K562 (cell line): ENCODE results near the gene NF1. TPM values are rescaled to one million over a fixed set of nuclear protein-coding genes. Genes with fewer than 3 reads are reported as not detected.

Source experiments
- ATF1 ChIP-seq, 2 experiments: fragments of 450-650 bp in 1 of 2; IDR thresholded peaks; 2 replicates each; pipeline ENCODE4 v1.6.1; 2016; ENCODE audit warnings: missing compliant biosample characterization in 1 of 2, missing genetic modification characterization in 1 of 2
- CBFB ChIP-seq: sonication (generic); formaldehyde crosslinking; IDR thresholded peaks from 2 replicates; pipeline ENCODE4 v1.4.0; 2020; ENCODE audit warnings: mild to moderate bottlenecking, missing genetic modification reagents
- DDX20 ChIP-seq: fragments of 450-650 bp; IDR thresholded peaks from 2 replicates; pipeline ENCODE4 v1.6.1; 2016; ENCODE audit warnings: missing genetic modification characterization, low read depth, mild to moderate bottlenecking, missing compliant biosample characterization, moderate library complexity
- FOXJ2 ChIP-seq: fragments of 200-800 bp; sonication (Bioruptor generic); IDR thresholded peaks from 2 replicates; pipeline ENCODE4 v1.6.1; 2016; ENCODE audit warnings: missing genetic modification characterization, missing compliant biosample characterization
- HNRNPK ChIP-seq: fragments of 200-400 bp; formaldehyde crosslinking; IDR thresholded peaks from one replicate; pipeline ENCODE4 v1.6.1; 2018; ENCODE audit warnings: mild to moderate bottlenecking, low read depth, low read length; ENCODE audit not compliant: poor library complexity, severe bottlenecking
- NBN ChIP-seq: fragments of 450-650 bp; IDR thresholded peaks from 2 replicates; pipeline ENCODE4 v1.6.1; 2016; ENCODE audit warnings: low read depth, mild to moderate bottlenecking
- PTRF ChIP-seq: fragments of 450-650 bp; IDR thresholded peaks from 2 replicates; pipeline ENCODE4 v1.6.1; 2016; ENCODE audit warnings: mild to moderate bottlenecking, missing genetic modification characterization, missing compliant biosample characterization
- RBM22 ChIP-seq: fragments of 200-400 bp; formaldehyde crosslinking; IDR thresholded peaks from 2 replicates; pipeline ENCODE4 v1.6.1; 2018; ENCODE audit warnings: low read length, low read depth; ENCODE audit not compliant: poor library complexity, severe bottlenecking
- SREBF1 ChIP-seq: fragments of 150-350 bp; IDR thresholded peaks from 2 replicates; pipeline ENCODE4 v1.6.1; 2014; ENCODE audit warnings: antibody characterized with exemption, low read depth, low read length, borderline replicate concordance
- ZNF212 ChIP-seq: fragments of 450-650 bp; formaldehyde crosslinking; IDR thresholded peaks from 2 replicates; pipeline ENCODE4 v1.4.0; 2020; ENCODE audit warnings: mild to moderate bottlenecking
- ZNF232 ChIP-seq: sonication (generic); formaldehyde crosslinking; IDR thresholded peaks from 2 replicates; pipeline ENCODE4 v1.8.0; 2022; ENCODE audit warnings: mild to moderate bottlenecking, missing genetic modification reagents
- ZNF695 ChIP-seq: fragments of 450-650 bp; formaldehyde crosslinking; IDR thresholded peaks from 2 replicates; pipeline ENCODE4 v1.4.0; 2020; ENCODE audit warnings: mild to moderate bottlenecking, moderate library complexity
- ZNF717 ChIP-seq: fragments of 250-450 bp; sonication (Bioruptor Pico); IDR thresholded peaks from 2 replicates; pipeline ENCODE4 v1.5.0; 2021
- polyA plus RNA-seq, 8 experiments: library from polyadenylated mRNA; depleted of rRNA in 4 of 8; stranded (reverse) in 5 of 8; unstranded in 3 of 8; fragments of >200 nt; fragmentation: Nextera tagmentation in 2 of 8; fragmentation: Illumina TruSeq in 1 of 8; extraction: Ambion mirVana in 2 of 8; extraction: Trizol in 1 of 8; gene quantifications; 2 replicates each; pipeline versions ENCODE4 v1.2.1 to v1.2.3, GENCODE V29; 2011 to 2014; ENCODE audit warnings: inconsistent platforms in 1 of 8, missing spikeins in 1 of 8
- total RNA-seq, 7 experiments: library from RNA; depleted of rRNA in 6 of 7; stranded (reverse); fragments of >200 nt in 6 of 7; fragmentation: Illumina TruSeq in 2 of 7; extraction: Trizol in 2 of 7; gene quantifications; 2 replicates each; pipeline versions ENCODE4 v1.2.1 to v1.2.3, GENCODE V29; 2011 to 2021; ENCODE audit warnings: low replicate concordance in 1 of 7
- TF ChIP-seq, protein P1 (sequence below): sonication (generic); formaldehyde crosslinking; IDR thresholded peaks from 2 replicates; pipeline ENCODE4 v1.8.0; 2022; ENCODE audit warnings: missing genetic modification reagents, mild to moderate bottlenecking, borderline replicate concordance
- TF ChIP-seq, protein P2 (sequence below): fragments of 250-450 bp; sonication (Bioruptor Pico); IDR thresholded peaks from 2 replicates; pipeline ENCODE4 v1.8.0; 2021; ENCODE audit warnings: mild to moderate bottlenecking, moderate library complexity
- TF ChIP-seq, protein P3 (sequence below): fragments of 200-800 bp; sonication (Bioruptor generic); IDR thresholded peaks from 2 replicates; pipeline ENCODE4 v1.6.1; 2016; ENCODE audit warnings: missing genetic modification characterization, missing compliant biosample characterization
- TF ChIP-seq, protein P4 (sequence below): fragments of 250-450 bp; sonication (Bioruptor Pico); IDR thresholded peaks from 2 replicates; pipeline ENCODE4 v1.4.0; 2020; ENCODE audit warnings: mild to moderate bottlenecking, moderate library complexity

NF1 gene
- total and polyA plus RNA-seq, 9 of the 15 experiments (the other 6 are each of a cell fraction or from before 2014, with no cell fraction given): 3.4 to 41.9 (median 24.3) TPM

DNA sequence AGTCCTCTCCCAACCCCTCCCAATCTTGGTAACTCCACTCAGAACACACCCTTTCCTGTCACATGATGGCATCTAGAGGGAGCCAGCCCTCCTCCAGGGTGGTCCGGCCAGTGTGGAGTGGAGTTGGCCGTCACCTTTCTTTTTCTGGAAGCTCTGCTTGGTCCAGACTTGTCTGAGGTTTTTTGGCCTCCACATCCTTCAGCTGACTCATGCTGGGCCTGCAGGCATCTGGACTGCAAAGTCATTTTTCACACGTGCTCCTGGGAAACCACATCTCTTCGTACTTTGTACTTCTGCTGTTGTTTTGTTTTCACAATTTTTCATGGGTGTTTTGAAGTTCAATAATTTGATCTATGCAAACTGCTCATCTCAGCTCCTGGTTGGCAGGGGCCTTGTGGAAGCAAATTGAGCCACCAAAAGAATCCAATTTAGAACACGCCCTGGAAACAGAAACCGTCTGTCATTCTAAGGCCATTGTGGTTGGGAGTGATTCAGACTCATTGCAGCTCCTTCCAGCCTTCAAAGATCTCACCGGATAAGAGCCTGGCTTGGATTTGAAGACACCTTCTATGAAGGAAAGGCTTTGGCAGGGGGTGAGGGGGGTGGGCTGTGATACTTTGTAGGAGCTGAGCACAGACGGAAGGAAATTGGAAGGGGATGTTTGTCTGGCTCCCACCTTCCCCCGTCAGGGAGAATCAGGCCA lies 42.4 kb upstream of the NF1 start (continued):
- no peak for TF ChIP-seq RBM22
- no peak for TF ChIP-seq ZNF212
- no peak for TF ChIP-seq ZNF232
- no peak for TF ChIP-seq PTRF (tag)
- TF ChIP-seq ZNF695 (CRISPR knock-in tag): no peak
- no peak for TF ChIP-seq FOXJ2 (tag)
- TF ChIP-seq, protein P1, sequence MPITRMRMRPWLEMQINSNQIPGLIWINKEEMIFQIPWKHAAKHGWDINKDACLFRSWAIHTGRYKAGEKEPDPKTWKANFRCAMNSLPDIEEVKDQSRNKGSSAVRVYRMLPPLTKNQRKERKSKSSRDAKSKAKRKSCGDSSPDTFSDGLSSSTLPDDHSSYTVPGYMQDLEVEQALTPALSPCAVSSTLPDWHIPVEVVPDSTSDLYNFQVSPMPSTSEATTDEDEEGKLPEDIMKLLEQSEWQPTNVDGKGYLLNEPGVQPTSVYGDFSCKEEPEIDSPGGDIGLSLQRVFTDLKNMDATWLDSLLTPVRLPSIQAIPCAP (CRISPR knock-in tag): no peak
- TF ChIP-seq SREBF1: no peak
- TF ChIP-seq HNRNPK: no peak
- TF ChIP-seq ATF1 (CRISPR knock-in tag; IDR thresholded peaks at IDR 0.05): no peak
- TF ChIP-seq ATF1 (tag; IDR thresholded peaks at IDR 0.05): 0 out of 2 replicates have a peak, but pooled peaks have one; percentile 24
- TF ChIP-seq, protein P2, sequence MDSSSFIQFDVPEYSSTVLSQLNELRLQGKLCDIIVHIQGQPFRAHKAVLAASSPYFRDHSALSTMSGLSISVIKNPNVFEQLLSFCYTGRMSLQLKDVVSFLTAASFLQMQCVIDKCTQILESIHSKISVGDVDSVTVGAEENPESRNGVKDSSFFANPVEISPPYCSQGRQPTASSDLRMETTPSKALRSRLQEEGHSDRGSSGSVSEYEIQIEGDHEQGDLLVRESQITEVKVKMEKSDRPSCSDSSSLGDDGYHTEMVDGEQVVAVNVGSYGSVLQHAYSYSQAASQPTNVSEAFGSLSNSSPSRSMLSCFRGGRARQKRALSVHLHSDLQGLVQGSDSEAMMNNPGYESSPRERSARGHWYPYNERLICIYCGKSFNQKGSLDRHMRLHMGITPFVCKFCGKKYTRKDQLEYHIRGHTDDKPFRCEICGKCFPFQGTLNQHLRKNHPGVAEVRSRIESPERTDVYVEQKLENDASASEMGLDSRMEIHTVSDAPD (CRISPR knock-in tag): no peak
- TF ChIP-seq NBN: peak; percentile 73; the same call in 1 of the 2 replicates
- TF ChIP-seq, protein P3, sequence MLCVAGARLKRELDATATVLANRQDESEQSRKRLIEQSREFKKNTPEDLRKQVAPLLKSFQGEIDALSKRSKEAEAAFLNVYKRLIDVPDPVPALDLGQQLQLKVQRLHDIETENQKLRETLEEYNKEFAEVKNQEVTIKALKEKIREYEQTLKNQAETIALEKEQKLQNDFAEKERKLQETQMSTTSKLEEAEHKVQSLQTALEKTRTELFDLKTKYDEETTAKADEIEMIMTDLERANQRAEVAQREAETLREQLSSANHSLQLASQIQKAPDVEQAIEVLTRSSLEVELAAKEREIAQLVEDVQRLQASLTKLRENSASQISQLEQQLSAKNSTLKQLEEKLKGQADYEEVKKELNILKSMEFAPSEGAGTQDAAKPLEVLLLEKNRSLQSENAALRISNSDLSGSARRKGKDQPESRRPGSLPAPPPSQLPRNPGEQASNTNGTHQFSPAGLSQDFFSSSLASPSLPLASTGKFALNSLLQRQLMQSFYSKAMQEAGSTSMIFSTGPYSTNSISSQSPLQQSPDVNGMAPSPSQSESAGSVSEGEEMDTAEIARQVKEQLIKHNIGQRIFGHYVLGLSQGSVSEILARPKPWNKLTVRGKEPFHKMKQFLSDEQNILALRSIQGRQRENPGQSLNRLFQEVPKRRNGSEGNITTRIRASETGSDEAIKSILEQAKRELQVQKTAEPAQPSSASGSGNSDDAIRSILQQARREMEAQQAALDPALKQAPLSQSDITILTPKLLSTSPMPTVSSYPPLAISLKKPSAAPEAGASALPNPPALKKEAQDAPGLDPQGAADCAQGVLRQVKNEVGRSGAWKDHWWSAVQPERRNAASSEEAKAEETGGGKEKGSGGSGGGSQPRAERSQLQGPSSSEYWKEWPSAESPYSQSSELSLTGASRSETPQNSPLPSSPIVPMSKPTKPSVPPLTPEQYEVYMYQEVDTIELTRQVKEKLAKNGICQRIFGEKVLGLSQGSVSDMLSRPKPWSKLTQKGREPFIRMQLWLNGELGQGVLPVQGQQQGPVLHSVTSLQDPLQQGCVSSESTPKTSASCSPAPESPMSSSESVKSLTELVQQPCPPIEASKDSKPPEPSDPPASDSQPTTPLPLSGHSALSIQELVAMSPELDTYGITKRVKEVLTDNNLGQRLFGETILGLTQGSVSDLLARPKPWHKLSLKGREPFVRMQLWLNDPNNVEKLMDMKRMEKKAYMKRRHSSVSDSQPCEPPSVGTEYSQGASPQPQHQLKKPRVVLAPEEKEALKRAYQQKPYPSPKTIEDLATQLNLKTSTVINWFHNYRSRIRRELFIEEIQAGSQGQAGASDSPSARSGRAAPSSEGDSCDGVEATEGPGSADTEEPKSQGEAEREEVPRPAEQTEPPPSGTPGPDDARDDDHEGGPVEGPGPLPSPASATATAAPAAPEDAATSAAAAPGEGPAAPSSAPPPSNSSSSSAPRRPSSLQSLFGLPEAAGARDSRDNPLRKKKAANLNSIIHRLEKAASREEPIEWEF: no peak
- no peak for TF ChIP-seq ZNF717
- no peak for TF ChIP-seq DDX20 (tag)
- no peak for TF ChIP-seq CBFB (CRISPR knock-in tag)
- TF ChIP-seq, protein P4, sequence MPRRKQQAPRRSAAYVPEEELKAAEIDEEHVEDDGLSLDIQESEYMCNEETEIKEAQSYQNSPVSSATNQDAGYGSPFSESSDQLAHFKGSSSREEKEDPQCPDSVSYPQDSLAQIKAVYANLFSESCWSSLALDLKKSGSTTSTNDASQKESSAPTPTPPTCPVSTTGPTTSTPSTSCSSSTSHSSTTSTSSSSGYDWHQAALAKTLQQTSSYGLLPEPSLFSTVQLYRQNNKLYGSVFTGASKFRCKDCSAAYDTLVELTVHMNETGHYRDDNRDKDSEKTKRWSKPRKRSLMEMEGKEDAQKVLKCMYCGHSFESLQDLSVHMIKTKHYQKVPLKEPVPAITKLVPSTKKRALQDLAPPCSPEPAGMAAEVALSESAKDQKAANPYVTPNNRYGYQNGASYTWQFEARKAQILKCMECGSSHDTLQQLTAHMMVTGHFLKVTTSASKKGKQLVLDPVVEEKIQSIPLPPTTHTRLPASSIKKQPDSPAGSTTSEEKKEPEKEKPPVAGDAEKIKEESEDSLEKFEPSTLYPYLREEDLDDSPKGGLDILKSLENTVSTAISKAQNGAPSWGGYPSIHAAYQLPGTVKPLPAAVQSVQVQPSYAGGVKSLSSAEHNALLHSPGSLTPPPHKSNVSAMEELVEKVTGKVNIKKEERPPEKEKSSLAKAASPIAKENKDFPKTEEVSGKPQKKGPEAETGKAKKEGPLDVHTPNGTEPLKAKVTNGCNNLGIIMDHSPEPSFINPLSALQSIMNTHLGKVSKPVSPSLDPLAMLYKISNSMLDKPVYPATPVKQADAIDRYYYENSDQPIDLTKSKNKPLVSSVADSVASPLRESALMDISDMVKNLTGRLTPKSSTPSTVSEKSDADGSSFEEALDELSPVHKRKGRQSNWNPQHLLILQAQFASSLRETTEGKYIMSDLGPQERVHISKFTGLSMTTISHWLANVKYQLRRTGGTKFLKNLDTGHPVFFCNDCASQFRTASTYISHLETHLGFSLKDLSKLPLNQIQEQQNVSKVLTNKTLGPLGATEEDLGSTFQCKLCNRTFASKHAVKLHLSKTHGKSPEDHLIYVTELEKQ (CRISPR knock-in tag): no peak
